Measurements from ENCODE around the gene DMD.

GRCh38 chrX:31178769-31179125, 2032.6 kb downstream of the DMD start:
- TF ChIP-seq, protein P1, sequence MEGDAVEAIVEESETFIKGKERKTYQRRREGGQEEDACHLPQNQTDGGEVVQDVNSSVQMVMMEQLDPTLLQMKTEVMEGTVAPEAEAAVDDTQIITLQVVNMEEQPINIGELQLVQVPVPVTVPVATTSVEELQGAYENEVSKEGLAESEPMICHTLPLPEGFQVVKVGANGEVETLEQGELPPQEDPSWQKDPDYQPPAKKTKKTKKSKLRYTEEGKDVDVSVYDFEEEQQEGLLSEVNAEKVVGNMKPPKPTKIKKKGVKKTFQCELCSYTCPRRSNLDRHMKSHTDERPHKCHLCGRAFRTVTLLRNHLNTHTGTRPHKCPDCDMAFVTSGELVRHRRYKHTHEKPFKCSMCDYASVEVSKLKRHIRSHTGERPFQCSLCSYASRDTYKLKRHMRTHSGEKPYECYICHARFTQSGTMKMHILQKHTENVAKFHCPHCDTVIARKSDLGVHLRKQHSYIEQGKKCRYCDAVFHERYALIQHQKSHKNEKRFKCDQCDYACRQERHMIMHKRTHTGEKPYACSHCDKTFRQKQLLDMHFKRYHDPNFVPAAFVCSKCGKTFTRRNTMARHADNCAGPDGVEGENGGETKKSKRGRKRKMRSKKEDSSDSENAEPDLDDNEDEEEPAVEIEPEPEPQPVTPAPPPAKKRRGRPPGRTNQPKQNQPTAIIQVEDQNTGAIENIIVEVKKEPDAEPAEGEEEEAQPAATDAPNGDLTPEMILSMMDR (IDR thresholded peaks at IDR 0.05) = no peak
- no peak for TF ChIP-seq EZH2 (IDR thresholded peaks at IDR 0.05; ENCODE audit: borderline replicate concordance, insufficient read depth, low read depth, low read length, poor library complexity, severe bottlenecking)
